ENCODE data around the gene SNAP23.

SNAP23 gene

GRCh38 chr15:42578984-42579537 is 83.6 kb downstream of the SNAP23 start:
- no peak for ATAC-seq (ENCODE audit: low read depth)
- no peak for DNase-seq (ENCODE audit: low spot score)
- no peaks in the 10 kb centered on the region for H3K27me3 ChIP-seq (ENCODE audit: insufficient read depth, poor library complexity, severe bottlenecking)
- H3K27ac ChIP-seq (ENCODE audit: poor library complexity, severe bottlenecking): no peak overlapping the region
- H3K9me3 ChIP-seq (ENCODE audit: severe bottlenecking): no peaks in the 10 kb centered on the region
- H3K4me1 ChIP-seq (ENCODE audit: insufficient read depth, poor library complexity, severe bottlenecking): peaks cover 9% of the 10 kb centered on the region
- TF ChIP-seq CTCF (IDR thresholded peaks at IDR 0.05; ENCODE audit: poor library complexity, severe bottlenecking): no peak
- no peaks in the 10 kb centered on the region for H3K36me3 ChIP-seq (ENCODE audit: low read depth)
- no peak overlapping the region for H3K4me3 ChIP-seq (ENCODE audit: severe bottlenecking)

DNA sequence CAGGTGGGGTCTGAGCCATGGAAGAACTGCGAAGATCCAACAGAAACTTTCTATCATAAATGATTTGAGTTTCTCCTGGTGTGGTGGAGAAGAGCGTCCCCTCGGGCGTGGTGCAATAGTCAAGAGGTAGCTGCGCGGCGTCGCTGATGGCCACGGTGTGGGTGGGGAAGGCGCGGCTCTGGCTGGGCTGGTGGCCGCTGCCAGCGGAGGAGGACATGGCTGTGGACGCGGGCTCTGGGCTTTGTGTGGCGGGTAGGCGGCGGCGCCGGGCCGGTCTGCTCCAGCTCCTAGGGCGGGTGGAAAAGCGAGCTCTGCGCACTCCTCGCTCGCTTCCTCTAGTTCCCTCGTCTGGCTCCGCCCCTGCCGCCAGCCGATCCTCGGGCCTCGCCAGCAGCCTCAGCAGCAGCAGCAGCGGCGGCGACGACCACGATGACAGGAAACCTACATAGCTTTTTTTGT is 85.9 kb downstream of the SNAP23 start:
- Histone ChIP-seq H3K27me3 (ENCODE audit: insufficient read depth, poor library complexity, severe bottlenecking) (no peaks in the 10 kb centered on the region), H3K4me1 (ENCODE audit: insufficient read depth, poor library complexity, severe bottlenecking) (peaks cover 4% of the 10 kb centered on the region), H3K4me3 (ENCODE audit: severe bottlenecking) (peak overlapping the region; percentile 28), H3K27ac (ENCODE audit: poor library complexity, severe bottlenecking) (no peak overlapping the region), H3K9me3 (ENCODE audit: severe bottlenecking) (no peaks in the 10 kb centered on the region), H3K36me3 (ENCODE audit: low read depth) (no peaks in the 10 kb centered on the region)
- TF ChIP-seq CTCF (IDR thresholded peaks at IDR 0.05; ENCODE audit: poor library complexity, severe bottlenecking): no peak
- peak; percentile 87 for DNase-seq (ENCODE audit: low spot score)
- ATAC-seq (ENCODE audit: low read depth): peak; percentile 98

Measured in RWPE2 (cell line).